Raji (cell line): ENCODE measurements around the gene KCTD10.

Experiments used
- POLR2A ChIP-seq: IDR thresholded peaks from 2 replicates; pipeline ENCODE4 v1.6.1; 2011; ENCODE audit warnings: low read depth, low read length, control low read depth; ENCODE audit not compliant: insufficient read depth

KCTD10 gene

GRCh38 chr12:109466821-109467220 lies 10.3 kb downstream of the KCTD10 start:
- TF ChIP-seq POLR2A = no peak

GRCh38 chr12:109466305-109466704 lies 10.8 kb downstream of the KCTD10 start:
- TF ChIP-seq POLR2A = no peak

DNA sequence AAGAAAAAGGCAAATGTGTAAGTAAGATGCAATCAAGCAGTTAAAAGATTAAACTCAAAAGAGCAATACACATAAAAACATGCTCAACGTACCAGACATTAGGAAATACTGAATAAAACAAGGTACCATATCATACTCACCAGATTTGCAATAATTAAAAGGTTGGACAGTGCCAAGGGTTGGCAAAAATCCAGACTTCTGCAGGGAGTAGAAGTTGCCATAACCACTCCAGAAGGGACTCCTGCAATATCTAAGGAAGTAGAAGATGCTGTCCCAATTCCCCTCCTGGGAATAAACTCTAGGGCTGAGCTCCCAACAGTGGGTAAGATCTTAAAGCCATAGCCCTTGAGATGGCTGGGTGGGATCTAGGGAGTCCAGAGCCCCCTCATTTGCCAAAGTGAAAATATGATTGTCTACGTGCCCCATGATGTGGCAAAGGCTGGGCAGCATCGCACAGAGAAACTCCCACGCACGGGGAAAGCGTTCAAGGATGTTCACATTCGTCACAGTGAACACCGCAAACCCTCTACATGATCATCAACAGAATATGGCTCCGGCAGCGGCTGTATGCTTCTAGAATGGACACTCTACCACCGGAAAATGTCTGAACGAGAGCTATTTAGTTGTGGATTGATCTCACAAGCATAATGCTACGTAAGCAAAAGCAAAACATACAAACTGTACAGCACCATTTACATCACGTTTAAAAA lies 12.3 kb downstream of the KCTD10 start:
- TF ChIP-seq POLR2A = no peak

DNA sequence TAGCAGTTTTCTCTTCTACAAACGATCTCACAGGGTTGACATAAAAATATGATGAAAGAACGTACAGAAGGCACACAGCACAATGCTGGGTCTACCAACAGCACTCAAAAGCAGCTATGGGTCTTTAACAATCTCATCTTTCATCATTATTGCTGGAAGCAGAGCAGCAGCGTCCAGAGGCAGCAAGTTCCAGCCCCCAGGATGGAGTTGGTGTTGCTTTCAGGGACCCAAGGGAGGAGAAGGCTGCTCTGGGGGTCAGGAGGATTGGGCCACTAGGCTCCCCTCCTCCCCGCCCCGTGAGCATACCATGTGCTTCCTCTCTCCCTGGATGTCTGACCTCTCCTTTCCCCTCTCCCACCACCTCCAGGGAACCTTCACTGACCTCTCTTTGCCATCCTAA lies 13.3 kb downstream of the KCTD10 start:
- no peak for TF ChIP-seq POLR2A

- no peak for TF ChIP-seq POLR2A
These were observed 14.0 kb downstream of the KCTD10 start for GRCh38 chr12:109462868-109463692.

- no peak for TF ChIP-seq POLR2A
These were observed 15.0 kb downstream of the KCTD10 start for GRCh38 chr12:109461846-109462756.

DNA sequence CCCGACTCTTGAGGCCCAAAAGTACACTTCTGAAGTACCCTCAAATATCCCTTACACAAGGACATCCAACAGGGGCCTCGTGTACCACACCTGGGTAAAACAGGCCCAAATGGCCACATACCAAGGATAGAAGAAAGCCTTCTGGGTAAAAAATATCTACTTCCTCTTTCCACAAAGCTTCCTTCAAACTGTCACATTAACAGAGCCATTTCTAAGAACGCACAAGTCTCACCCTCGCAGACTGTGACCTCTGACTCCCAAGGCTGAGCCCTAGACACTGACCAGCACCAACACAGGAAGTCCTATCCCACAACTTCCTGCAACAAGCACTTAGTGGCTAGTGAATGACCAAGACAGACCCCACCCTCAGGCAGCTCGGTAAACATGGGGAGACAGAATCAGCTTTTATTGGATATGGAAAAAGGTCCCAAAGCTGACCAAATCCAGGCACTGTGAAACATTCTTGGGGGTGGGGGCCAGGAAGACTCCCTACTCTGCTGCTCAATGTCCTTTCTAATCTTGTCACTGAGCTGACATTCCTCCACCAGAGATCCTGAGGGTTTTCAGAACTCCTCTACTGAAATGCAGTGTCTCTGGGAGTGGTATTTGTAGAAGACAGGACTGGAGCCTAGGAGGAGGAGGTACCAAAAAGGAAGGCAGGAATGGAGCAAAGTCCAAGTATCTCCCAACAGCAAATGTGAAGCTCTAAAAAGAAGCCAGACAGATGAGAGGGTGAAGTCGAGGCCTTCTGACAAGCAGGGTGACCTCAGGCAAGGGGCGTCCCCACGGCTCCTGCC lies 15.9 kb downstream of the KCTD10 start:
- TF ChIP-seq POLR2A = no peak

DNA sequence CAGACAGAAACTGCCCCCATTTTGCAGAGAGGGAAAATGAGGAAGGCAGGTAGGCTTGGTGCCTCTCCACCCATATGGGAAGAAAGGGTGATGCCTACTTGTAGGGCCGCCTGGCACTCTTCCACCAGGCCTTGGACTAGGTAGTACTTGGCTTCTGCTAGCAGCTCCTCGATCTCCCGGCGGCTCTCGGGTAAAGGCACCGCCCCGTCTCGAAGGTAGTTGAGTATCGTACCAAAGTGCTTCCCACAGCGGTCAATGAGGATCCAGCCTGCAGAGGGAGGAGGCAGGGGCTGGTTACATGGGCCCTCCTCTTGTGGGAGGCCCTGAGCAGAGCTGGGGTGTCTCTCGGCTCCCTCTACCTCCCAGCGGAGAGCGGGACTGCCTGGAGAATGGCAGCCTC lies 16.6 kb downstream of the KCTD10 start:
- TF ChIP-seq POLR2A = no peak

- no peak for TF ChIP-seq POLR2A
These were observed 17.9 kb downstream of the KCTD10 start for GRCh38 chr12:109459247-109459646.

DNA sequence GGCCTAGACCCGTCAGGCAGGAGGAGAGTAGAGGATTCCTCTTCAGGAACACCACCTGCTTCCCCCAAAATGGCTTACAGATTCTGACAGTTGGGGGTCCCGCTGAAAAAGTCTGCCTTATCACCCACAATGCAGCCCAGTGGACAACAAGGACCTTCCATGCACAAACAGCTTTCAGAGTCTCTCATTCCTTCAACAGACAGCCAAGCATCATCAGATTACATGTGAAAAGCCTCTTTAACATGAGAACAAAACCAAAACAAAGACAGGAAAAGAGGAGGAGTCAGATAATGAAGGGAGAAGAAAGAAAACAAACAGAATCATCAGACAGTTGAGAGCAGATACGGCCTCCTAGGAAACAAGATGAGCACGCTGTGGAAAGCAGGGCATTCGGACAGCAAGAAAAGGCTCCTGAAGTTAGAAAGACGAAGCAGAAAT lies 18.3 kb downstream of the KCTD10 start:
- TF ChIP-seq POLR2A = no peak

DNA sequence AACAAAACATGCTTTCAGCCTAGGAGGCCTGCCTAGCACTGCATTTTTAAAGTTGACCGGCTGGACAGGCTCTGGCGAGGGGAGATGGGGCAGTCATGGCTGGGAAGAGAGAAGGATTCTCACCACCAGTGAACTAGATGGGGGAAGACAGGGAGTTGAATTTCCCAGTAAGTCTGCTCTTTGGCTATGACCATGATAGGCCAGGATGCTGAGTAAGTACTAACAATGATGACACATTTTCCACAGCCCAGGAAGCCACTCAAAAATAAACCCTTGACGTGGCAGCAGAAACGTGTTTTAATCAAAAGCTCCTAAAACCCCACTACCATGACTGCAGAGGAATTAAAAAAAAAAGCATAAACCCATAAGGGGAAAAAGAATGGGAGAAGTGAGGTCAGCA lies 19.0 kb downstream of the KCTD10 start:
- no peak for TF ChIP-seq POLR2A

DNA sequence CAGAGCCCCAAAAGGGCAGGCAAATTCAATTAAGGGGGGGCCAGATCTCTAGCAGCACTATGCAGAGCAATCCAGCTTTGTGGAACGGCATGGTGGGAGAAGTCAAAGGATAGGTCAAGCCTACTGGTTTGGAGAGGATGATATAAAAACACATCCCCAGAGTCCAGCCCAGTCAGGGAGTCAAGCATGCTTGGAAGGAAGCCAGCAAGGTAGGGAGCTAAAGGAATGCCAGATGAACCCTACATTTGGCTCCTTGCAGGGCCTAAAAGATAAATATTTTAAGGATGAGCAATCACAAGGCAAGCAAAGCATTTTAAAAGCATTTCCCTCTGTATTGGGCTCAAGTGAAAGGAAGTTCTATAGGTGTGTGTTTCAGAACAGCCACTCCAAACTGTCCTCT lies 21.4 kb downstream of the KCTD10 start:
- TF ChIP-seq POLR2A = no peak

DNA sequence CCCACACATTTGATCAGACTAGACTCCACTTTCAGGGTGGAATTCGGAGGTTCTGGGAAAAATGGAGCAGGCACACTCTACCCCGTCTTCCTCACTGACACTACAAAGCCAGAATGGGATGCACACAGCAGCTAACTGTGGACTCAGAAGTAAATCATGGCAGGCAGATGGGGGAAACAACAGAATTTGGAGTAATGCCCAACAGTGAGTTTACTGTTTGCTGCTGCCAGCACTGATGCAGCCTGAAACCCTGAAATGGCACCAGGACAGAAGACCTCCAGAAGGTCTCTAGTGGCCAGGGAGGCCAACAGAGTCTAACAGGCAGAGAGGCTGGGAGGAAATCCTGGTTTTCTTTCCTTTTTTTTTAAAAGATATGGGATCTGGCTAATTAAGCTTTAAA lies 24.6 kb downstream of the KCTD10 start:
- TF ChIP-seq POLR2A = no peak

DNA sequence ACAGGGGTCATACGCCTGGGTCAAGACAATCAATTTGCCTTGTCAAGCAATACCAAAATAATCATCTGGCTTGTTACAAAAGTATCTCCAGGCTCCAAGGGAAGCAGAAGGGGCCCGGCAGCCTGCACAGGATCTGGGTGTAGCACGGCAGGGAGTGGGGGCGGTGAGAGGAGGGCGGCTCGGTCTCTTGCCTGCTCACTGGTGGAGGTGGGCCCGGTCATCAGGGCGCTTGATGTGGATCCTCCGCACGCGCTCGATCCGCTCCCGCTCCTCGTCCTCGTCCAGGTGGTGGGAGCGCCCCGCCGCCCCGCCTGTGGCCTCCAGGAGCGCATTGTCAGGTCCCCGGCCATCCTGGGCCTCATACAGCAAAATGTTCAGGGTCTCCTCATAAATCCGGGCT lies 25.7 kb downstream of the KCTD10 start:
- no peak for TF ChIP-seq POLR2A

- TF ChIP-seq POLR2A = no peak
These were observed 26.1 kb downstream of the KCTD10 start for GRCh38 chr12:109450980-109451379.
